Hematopoietic multipotent progenitor cell treated with erythropoietin and hydrocortisone succinate and interleukin-3 and kit ligand, for 8 days (in vitro differentiated cells): ENCODE data around the gene TMED10.
A peak's percentile ranks its signal among the peaks of the same experiment; 100 is the strongest.
"Not testable (repeated sequence)": the region's sequence is repeated elsewhere in the genome, so short reads cannot be mapped to it uniquely, and the experiment has no call there.

ENCODE experiments used
- DNase-seq: peaks from one replicate; pipeline ENCODE4 v3.0.0-alpha.2; 2015

Gene TMED10

GRCh38 chr14:75156111-75156510, 20.3 kb downstream of the TMED10 start:
- no peak for DNase-seq

GRCh38 chr14:75155169-75155568, 21.2 kb downstream of the TMED10 start:
- DNase-seq = no peak

GRCh38 chr14:75153295-75153694, 23.1 kb downstream of the TMED10 start:
- DNase-seq = no peak

GRCh38 chr14:75151851-75152250, 24.6 kb downstream of the TMED10 start:
- DNase-seq = no peak

- DNase-seq = not testable (repeated sequence)
Observed at GRCh38 chr14:75150637-75151036, 25.8 kb downstream of the TMED10 start.

GRCh38 chr14:75150150-75150549, 26.3 kb downstream of the TMED10 start:
- no peak for DNase-seq

- peak; percentile 88 for DNase-seq
Observed at GRCh38 chr14:75147423-75148071, 28.9 kb downstream of the TMED10 start.

GRCh38 chr14:75144944-75145343, 31.5 kb downstream of the TMED10 start:
- DNase-seq = no peak

GRCh38 chr14:75143761-75144527, 32.5 kb downstream of the TMED10 start:
- no peak for DNase-seq

- DNase-seq = no peak
Observed at GRCh38 chr14:75142494-75142893, 33.9 kb downstream of the TMED10 start.

- DNase-seq = peak; percentile 55
Observed at GRCh38 chr14:75141967-75142366, 34.4 kb downstream of the TMED10 start.

GRCh38 chr14:75141062-75141461, 35.4 kb downstream of the TMED10 start:
- DNase-seq = no peak

- DNase-seq = no peak
Observed at GRCh38 chr14:75140620-75141019, 35.8 kb downstream of the TMED10 start.

GRCh38 chr14:75139185-75139584, 37.2 kb downstream of the TMED10 start:
- no peak for DNase-seq

GRCh38 chr14:75138492-75138891, 37.9 kb downstream of the TMED10 start:
- no peak for DNase-seq

GRCh38 chr14:75134644-75135043, 41.8 kb downstream of the TMED10 start:
- DNase-seq = no peak

GRCh38 chr14:75133597-75133996, 42.8 kb downstream of the TMED10 start:
- DNase-seq = no peak

- DNase-seq = peak; percentile 85
Observed at GRCh38 chr14:75132382-75133086, 43.9 kb downstream of the TMED10 start.

GRCh38 chr14:75128596-75128990, 47.8 kb downstream of the TMED10 start:
- DNase-seq = no peak

- no peak for DNase-seq
Observed at GRCh38 chr14:75127903-75128595, 48.4 kb downstream of the TMED10 start.

- not testable (repeated sequence) for DNase-seq
Observed at GRCh38 chr14:75127474-75127820, 49.0 kb downstream of the TMED10 start.

- peak; percentile 91 for DNase-seq
Observed at GRCh38 chr14:75126679-75127473, 49.5 kb downstream of the TMED10 start, which contains the start of gene NEK9. NEK9 (minus strand) TSS chr14:75127048; CDS start chr14:75126921, 127 bp downstream.
